ENCODE measurements around the gene DNPH1.

Gene DNPH1

DNA sequence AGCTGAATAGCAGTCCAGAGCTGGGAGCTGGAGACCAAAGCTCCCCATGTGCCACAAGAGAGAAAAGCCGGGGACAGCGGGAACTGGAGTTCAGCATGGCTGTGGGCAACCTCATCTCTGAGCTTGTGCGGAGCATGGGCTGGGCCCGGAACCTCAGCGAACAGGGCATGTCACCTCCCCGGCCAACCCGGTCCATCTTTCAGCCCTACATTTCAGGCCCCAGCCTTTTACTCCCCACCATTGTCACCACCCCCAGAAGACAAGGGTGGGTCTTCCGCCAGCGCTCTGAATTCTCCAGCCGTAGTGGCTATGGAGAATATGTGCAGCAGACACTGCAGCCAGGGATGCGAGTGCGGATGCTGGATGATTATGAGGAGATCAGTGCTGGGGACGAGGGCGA is 43.3 kb downstream of the DNPH1 start:
- H3K36me3 ChIP-seq (ENCODE audit: control insufficient read depth in 2 of 2, insufficient read depth in 1 of 2, low read length in 2 of 2), result peaks cover 0 to 42% of the 10 kb centered on the region in 2 experiments; a peak in 2 of 3 replicates
- ChIA-PET CTCF (no interaction called here), POLR2A (no interaction called here)
- TF ChIP-seq, protein P1, sequence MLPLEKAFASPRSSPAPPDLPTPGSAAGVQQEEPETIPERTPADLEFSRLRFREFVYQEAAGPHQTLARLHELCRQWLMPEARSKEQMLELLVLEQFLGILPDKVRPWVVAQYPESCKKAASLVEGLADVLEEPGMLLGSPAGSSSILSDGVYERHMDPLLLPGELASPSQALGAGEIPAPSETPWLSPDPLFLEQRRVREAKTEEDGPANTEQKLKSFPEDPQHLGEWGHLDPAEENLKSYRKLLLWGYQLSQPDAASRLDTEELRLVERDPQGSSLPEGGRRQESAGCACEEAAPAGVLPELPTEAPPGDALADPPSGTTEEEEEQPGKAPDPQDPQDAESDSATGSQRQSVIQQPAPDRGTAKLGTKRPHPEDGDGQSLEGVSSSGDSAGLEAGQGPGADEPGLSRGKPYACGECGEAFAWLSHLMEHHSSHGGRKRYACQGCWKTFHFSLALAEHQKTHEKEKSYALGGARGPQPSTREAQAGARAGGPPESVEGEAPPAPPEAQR (tag by site-specific recombination; IDR thresholded peaks at IDR 0.05), result no peak
- TF ChIP-seq ZNF302 (tag by site-specific recombination; IDR thresholded peaks at IDR 0.05; ENCODE audit: low read depth) (no peak), ZNF624 (tag by site-specific recombination; IDR thresholded peaks at IDR 0.05) (no peak), PRDM10 (tag by site-specific recombination; IDR thresholded peaks at IDR 0.05) (no peak), ZNF785 (tag by site-specific recombination; IDR thresholded peaks at IDR 0.05) (no peak), BCL6B (tag by site-specific recombination; IDR thresholded peaks at IDR 0.05) (no peak), TRIM28 (IDR thresholded peaks at IDR 0.05; ENCODE audit: borderline replicate concordance, low read length) (no peak), ZNF596 (tag by site-specific recombination; IDR thresholded peaks at IDR 0.05) (no peak), ZFP3 (tag by site-specific recombination; IDR thresholded peaks at IDR 0.05; ENCODE audit: low read depth) (no peak)
- peaks cover 3% of the 10 kb centered on the region; the same call in 1 of the 2 replicates for H3K4me1 ChIP-seq (ENCODE audit: control insufficient read depth, insufficient read depth, low read length)
- H3K9me3 ChIP-seq (ENCODE audit: control insufficient read depth, insufficient read depth, low read depth, low read length), result no peaks in the 10 kb centered on the region
- H3K27ac ChIP-seq (ENCODE audit: extremely low read depth, low read depth, low read length), result no peak overlapping the region
- H3K4me3 ChIP-seq (ENCODE audit: low read depth, low read length), result no peak overlapping the region

DNA sequence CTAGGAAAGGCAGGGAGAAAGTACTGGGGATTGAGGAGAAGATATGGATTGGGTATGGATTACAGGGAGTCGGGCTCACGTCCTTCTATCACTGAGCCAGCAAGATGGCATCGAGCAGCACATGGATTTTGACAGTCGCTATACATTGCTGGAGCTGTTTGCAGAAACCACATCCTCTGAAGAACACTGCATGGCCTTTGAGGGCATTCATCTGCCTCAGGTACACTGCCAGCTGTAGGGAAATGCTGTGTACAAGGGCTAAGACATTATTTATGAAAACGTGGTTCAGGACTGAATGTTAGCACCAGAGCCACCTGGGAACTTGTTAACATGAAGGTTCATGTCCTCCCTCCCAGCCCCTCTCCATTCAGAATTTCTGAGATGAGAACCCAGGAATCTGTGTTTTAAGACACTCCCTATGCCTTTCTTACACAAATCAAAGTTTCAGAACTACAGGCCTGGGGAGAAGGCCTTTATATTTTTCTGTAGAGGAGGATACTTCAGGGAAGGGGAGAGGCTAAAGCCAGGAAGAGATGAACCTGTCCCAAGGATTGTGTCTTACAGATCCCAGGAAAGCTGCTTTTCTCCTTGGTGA is 43.8 kb downstream of the DNPH1 start:
- H3K4me1 ChIP-seq (ENCODE audit: control insufficient read depth, insufficient read depth, low read length), result peaks cover 3% of the 10 kb centered on the region; the same call in 1 of the 2 replicates
- TF ChIP-seq ZNF560 (tag by site-specific recombination; IDR thresholded peaks at IDR 0.05; ENCODE audit: borderline replicate concordance) (no peak), ZBTB20 (tag by site-specific recombination; IDR thresholded peaks at IDR 0.05) (peak; percentile 76)
- ChIA-PET CTCF (no interaction called here), POLR2A (no interaction called here)
- no peak overlapping the region for H3K4me3 ChIP-seq (ENCODE audit: low read depth, low read length)
- no peak overlapping the region for H3K27ac ChIP-seq (ENCODE audit: extremely low read depth, low read depth, low read length)
- no peaks in the 10 kb centered on the region for H3K9me3 ChIP-seq (ENCODE audit: control insufficient read depth, insufficient read depth, low read depth, low read length)
- H3K36me3 ChIP-seq (ENCODE audit: control insufficient read depth in 2 of 2, insufficient read depth in 1 of 2, low read length in 2 of 2), result peaks cover 0 to 47% of the 10 kb centered on the region in 2 experiments; a peak in 2 of 3 replicates

DNA sequence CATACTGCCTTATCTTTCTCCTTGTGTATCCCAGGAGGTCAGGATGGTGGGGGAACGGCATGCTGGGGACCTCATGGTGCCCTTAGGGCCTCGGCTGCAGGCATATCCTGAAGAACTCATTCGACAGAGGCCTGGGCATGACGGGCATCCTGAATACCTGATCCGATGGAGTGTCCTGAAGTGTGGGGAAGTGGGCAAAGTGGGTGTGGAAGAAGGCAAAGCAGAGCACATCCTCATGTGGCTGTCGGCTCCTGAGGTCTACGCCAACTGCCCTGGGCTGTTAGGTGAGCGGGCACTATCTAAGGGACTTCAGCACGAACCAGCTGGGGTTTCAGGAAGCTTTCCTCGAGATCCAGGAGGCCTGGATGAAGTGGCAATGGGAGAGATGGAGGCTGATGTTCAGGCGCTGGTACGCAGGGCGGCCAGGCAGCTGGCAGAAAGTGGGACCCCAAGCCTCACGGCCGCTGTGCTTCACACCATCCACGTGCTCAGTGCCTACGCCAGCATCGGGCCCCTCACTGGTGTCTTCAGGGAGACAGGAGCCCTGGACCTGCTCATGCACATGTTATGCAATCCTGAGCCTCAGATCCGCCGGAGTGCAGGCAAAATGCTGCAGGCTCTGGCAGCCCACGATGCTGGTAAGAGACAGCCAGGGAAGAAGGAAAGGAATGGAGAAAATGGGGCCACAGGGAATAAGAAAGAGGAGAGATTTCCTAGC is 44.9 kb downstream of the DNPH1 start:
- H3K4me1 ChIP-seq (ENCODE audit: control insufficient read depth, insufficient read depth, low read length), result peaks cover 3% of the 10 kb centered on the region; the same call in 1 of the 2 replicates
- H3K9me3 ChIP-seq (ENCODE audit: control insufficient read depth, insufficient read depth, low read depth, low read length), result no peaks in the 10 kb centered on the region
- H3K27ac ChIP-seq (ENCODE audit: extremely low read depth, low read depth, low read length), result no peak overlapping the region
- ChIA-PET POLR2A (no interaction called here), CTCF (no interaction called here)
- no peak overlapping the region for H3K4me3 ChIP-seq (ENCODE audit: low read depth, low read length)
- H3K36me3 ChIP-seq (ENCODE audit: control insufficient read depth in 2 of 2, insufficient read depth in 1 of 2, low read length in 2 of 2), result peaks cover 0 to 49% of the 10 kb centered on the region in 2 experiments; a peak in 2 of 3 replicates
- TF ChIP-seq ZNF202 (tag by site-specific recombination; IDR thresholded peaks at IDR 0.05; ENCODE audit: borderline replicate concordance) (no peak), ZNF600 (tag by site-specific recombination; IDR thresholded peaks at IDR 0.05) (0 out of 2 replicates have a peak, but pooled peaks have one; percentile 28)

Measured in HEK293 (cell line).